ENCODE results near the gene TSKU. TPM values are rescaled to one million over a fixed set of nuclear protein-coding genes. Genes with fewer than 3 reads are reported as not detected.
"Not testable (repeated sequence)": the region's sequence is repeated elsewhere in the genome, so short reads cannot be mapped to it uniquely, and the experiment has no call there.

The TSKU gene
- total RNA-seq, 1 experiment from 2014 or later: 41.5 TPM

GRCh38 chr11:76788661-76789442 lies 5.7 kb downstream of the TSKU start:
- DNase-seq (ENCODE audit: low spot score): no peak

DNA sequence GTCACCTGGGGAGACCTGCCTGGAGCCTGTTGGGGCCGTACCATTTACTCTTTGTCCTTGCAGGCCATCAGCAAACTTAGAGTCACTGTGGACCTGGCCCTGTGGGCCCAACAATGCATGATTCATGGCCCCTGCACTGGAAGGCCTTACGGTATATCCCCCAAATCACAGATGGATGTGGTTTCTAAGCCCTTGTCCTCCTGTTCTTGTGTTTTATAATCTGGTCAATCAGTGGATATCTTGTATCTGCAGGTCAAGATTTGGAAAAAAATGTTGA lies 6.2 kb downstream of the TSKU start:
- no peak for DNase-seq (ENCODE audit: low spot score)

DNA sequence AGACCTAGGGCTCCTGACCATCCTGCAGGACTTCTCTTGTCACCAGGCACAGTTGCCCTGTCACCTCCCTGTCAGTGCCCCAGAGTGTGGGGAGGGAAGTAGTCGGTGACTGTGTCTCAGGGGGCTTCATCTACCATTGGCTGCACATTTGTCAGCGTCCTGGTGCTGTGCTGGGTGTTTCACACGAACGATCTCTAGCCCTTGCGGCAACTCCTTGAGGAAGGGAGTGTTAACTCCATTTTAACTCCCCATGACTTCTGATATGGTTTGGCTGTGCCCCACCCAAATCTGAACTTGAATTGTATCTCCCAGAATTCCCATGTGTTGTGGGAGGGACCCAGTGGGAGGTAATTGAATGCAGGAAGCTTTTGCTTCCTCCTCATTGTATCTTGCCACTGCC lies 7.1 kb downstream of the TSKU start:
- DNase-seq (ENCODE audit: low spot score): no peak

DNA sequence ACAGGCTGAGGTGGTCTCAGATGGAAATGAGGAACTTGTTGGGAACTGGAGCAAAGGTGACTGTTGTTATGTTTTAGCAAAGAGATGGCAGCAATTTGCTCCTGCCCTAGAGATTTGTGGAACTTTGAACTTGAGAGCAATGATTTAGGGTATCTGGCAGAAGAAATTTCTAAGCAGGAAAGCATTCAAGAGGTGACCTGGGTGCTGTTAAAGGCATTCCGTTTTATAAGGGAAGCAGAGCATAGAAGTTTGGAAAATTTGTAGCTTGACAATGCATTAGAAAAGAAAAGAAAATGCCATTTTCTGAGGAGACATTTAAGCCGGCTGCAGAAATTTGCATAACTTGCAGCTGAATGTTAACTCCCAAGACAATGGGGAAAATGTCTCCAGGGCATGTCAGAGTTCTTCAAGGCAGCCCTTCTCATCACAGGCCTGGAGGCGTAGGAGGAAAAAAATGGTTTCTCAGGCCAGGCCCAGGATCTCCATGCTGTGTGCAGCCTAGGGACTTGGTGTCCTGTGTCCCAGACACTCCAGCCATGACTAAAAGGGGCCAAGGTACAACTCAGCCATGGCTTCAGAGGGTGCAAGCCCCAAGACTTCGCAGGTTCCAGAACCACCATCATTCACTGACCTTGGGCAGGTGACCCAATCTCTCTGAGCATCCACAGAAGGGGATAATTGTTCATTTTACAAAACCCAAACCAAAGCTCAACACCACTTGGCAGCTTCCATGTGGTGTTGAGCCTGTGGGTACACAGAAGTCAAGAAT lies 8.0 kb downstream of the TSKU start:
- DNase-seq (ENCODE audit: low spot score): not testable (repeated sequence)

- peak; percentile 76 for DNase-seq (ENCODE audit: low spot score)
These were observed 8.7 kb downstream of the TSKU start for GRCh38 chr11:76791861-76792260.

DNA sequence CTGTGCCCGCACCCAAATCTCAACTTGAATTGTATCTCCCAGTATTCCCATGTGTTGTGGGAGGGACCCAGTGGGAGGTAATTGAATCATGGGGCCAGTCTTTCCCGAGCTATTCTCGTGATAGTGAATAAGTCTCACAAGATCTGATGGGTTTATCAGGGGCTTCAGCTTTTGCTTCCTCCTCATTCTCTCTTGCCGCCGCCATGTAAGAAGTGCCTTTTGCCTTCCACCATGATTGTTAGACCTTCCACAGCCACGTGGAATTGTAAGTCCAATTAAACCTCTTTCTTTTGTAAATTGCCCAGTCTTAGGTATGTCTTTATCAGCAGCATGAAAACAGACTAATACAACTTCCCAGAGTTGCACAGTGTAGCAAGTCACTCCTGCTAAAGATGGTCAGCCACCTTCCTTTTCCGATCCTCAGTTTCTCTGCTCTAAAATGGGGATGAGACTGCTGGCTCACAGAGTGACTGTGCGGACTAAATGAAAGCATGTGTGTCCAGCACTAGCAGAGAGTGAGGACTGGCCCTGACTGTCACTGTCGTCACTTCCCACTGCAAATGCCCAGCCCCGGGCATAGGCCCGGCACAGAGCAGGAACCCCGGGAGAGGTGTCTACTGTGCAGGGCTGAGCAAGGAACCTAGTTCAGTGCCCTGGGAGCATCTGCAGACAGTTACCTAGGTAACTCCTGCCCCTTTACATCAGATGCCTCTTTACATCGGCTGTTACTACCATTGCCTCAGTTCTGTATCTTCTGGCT lies 9.5 kb downstream of the TSKU start:
- DNase-seq (ENCODE audit: low spot score): no peak

GRCh38 chr11:76793391-76794291 lies 10.5 kb downstream of the TSKU start:
- no peak for DNase-seq (ENCODE audit: low spot score)

DNA sequence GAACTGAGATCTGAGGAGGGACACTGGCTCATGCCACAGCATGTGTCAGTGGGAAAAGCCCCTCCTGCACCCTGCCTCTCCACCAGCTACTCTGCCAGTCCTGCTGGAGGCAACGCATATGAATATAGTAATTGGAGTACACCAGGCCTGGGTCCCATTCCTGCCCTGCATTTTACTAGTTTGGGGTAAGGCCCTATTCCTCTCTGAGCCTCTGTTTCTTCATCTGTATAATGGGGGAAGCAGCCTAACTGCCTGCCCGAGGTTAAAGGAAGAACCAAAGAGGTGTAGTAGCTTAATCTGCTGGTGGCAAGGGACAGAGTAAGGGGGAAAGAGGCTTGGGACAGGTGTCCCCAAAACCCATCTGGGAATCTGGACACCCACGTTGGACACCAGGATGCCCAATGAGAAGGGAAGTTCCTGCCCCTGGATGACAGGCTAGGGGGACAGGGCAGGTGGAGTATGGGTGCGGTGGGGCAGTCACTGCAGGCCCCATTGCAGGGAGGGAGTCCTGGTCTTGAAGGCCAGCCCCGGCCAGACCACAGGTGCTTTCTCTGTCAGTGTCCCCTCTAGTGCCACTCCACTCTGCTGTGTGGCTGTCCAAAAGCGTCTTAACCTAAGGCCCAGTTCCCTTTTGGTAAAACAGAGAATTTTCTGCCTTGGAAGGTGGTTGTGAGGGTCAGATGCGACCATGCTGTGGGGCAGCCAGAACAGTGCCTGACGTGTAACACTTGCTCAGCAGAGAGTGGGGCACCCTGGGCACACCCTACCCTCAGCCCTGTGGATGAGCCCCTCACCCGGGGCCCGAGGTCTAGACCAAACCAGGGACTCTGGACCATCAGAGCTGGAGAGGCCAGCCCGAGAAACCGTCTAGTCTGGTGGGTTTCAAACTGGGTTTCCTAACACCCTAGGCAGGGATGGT lies 11.5 kb downstream of the TSKU start:
- DNase-seq (ENCODE audit: low spot score): no peak

- no peak for DNase-seq (ENCODE audit: low spot score)
These were observed 12.3 kb downstream of the TSKU start for GRCh38 chr11:76795290-76795935.

DNA sequence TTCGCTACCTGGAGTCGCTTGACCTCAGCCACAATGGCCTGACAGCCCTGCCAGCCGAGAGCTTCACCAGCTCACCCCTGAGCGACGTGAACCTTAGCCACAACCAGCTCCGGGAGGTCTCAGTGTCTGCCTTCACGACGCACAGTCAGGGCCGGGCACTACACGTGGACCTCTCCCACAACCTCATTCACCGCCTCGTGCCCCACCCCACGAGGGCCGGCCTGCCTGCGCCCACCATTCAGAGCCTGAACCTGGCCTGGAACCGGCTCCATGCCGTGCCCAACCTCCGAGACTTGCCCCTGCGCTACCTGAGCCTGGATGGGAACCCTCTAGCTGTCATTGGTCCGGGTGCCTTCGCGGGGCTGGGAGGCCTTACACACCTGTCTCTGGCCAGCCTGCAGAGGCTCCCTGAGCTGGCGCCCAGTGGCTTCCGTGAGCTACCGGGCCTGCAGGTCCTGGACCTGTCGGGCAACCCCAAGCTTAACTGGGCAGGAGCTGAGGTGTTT lies 12.8 kb downstream of the TSKU start:
- no peak for DNase-seq (ENCODE audit: low spot score)

- no peak for DNase-seq (ENCODE audit: low spot score)
These were observed 13.5 kb downstream of the TSKU start for GRCh38 chr11:76796511-76797198.

DNA sequence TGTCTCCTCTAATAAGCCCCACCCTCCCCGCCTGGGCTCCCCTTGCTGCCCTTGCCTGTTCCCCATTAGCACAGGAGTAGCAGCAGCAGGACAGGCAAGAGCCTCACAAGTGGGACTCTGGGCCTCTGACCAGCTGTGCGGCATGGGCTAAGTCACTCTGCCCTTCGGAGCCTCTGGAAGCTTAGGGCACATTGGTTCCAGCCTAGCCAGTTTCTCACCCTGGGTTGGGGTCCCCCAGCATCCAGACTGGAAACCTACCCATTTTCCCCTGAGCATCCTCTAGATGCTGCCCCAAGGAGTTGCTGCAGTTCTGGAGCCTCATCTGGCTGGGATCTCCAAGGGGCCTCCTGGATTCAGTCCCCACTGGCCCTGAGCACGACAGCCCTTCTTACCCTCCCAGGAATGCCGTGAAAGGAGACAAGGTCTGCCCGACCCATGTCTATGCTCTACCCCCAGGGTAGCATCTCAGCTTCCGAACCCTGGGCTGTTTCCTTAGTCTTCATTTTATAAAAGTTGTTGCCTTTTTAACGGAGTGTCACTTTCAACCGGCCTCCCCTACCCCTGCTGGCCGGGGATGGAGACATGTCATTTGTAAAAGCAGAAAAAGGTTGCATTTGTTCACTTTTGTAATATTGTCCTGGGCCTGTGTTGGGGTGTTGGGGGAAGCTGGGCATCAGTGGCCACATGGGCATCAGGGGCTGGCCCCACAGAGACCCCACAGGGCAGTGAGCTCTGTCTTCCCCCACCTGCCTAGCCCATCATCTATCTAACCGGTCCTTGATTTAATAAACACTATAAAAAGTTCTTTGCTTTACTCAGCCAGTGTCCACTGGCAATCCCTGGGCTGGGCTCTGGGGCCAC lies 14.4 kb downstream of the TSKU start:
- DNase-seq (ENCODE audit: low spot score): no peak

GRCh38 chr11:76798202-76798581 lies 15.0 kb downstream of the TSKU start:
- no peak for DNase-seq (ENCODE audit: low spot score)

GRCh38 chr11:76798671-76799065 lies 15.5 kb downstream of the TSKU start:
- no peak for DNase-seq (ENCODE audit: low spot score)

GRCh38 chr11:76799066-76799804 lies 16.1 kb downstream of the TSKU start:
- DNase-seq (ENCODE audit: low spot score): peak; percentile 50

GRCh38 chr11:76800466-76801200 lies 17.5 kb downstream of the TSKU start:
- DNase-seq (ENCODE audit: low spot score): no peak

- DNase-seq (ENCODE audit: low spot score): no peak
These were observed 18.1 kb downstream of the TSKU start for GRCh38 chr11:76801225-76801624.

Data from A172 (cell line).